ENCODE measurements around the gene EMX1. TPM values are rescaled to one million over a fixed set of nuclear protein-coding genes. Genes with fewer than 3 reads are reported as not detected.

Gene EMX1
- total and polyA plus RNA-seq, 2 donors (not counting 1 experiment from before 2014, with no cell fraction given), result not detected

DNA sequence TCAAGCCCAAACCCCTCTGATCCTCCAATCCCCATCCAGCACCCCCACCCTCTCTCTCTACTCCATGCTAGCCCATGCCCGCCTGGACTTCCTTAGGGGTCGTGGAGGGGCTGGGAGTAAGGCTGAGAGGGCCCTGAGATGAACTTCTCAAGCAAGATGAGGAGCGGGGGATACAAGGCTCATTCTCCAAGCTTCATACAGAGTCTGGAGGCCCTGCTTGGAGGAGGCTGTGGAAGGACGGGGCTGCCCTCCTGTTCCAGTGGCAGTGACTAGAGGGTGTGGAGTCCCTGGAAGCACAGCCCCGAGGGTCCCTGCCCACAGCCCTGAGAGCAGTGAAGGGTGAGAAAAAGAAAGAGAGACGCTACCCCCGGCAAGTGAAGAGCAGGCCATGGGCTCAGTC is 45.6 kb downstream of the EMX1 start:
- no peak for DNase-seq (ENCODE audit: low read depth in 2 of 2)
- no peak for TF ChIP-seq EZH2 (IDR thresholded peaks at IDR 0.05; ENCODE audit: low read length, missing control alignments)
- TF ChIP-seq, protein P1, sequence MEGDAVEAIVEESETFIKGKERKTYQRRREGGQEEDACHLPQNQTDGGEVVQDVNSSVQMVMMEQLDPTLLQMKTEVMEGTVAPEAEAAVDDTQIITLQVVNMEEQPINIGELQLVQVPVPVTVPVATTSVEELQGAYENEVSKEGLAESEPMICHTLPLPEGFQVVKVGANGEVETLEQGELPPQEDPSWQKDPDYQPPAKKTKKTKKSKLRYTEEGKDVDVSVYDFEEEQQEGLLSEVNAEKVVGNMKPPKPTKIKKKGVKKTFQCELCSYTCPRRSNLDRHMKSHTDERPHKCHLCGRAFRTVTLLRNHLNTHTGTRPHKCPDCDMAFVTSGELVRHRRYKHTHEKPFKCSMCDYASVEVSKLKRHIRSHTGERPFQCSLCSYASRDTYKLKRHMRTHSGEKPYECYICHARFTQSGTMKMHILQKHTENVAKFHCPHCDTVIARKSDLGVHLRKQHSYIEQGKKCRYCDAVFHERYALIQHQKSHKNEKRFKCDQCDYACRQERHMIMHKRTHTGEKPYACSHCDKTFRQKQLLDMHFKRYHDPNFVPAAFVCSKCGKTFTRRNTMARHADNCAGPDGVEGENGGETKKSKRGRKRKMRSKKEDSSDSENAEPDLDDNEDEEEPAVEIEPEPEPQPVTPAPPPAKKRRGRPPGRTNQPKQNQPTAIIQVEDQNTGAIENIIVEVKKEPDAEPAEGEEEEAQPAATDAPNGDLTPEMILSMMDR (conservative IDR thresholded peaks at IDR 0.05 in 1 of 2, IDR thresholded peaks at IDR 0.05 in 1 of 2; ENCODE audit: low read depth in 1 of 2, low read length in 2 of 2), result no peak

DNA sequence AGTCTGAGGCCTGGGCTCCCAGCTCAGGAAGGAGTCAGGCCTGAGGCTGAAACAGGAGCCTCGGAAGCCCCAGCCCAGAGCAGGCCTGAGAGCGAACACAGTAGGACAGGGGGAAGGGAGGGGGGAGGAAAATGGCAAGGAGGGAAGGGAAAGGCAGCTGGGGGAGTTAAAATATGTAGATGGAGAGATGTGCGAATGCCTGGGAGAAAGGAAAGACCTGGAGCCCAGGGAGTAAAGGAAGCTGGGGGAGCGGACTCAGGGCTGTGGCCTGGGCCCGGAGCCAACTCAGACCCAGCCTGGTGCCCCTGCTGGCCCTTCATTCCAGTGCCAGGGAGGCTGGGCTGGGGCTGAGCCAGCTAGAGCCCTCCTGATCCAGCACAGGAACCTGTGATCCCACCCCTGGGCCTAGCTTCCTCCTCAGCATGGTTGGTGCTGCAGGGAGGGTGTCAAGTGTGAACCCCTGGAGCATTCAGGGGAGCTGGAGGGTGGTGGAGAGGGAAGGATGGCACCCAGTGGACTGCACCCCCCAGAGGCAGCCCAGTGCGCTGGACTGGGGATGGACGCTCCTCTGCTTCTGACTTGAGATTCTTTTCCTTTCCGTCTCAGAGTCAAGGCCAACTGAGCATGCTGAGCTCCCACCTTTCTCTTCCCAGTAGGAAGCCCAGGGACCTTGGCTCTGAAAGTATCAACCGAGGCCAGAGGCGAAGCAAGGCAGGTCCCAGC is 46.3 kb downstream of the EMX1 start:
- Histone ChIP-seq H3K9me3 (ENCODE audit: control insufficient read depth, insufficient read depth, low read depth, low read length) (no peaks in the 10 kb centered on the region), H3K4me1 (ENCODE audit: control insufficient read depth, extremely low read depth, insufficient read depth, low read length) (no peaks in the 10 kb centered on the region)

More for the DNA sequence above, 45.6 kb downstream of the EMX1 start:
- no peak overlapping the region for H3K27ac ChIP-seq (ENCODE audit: insufficient read depth, low read length)
- H3K4me3 ChIP-seq (replicated peaks in 1 of 4; ENCODE audit: control extremely low read depth in 1 of 4, insufficient read depth in 1 of 4, low read depth in 3 of 4, low read length in 4 of 4), result no peak overlapping the region
- no peak overlapping the region for H3K9ac ChIP-seq (ENCODE audit: insufficient read depth, low read length)
- H4K20me1 ChIP-seq (ENCODE audit: control insufficient read depth, extremely low read depth, insufficient read depth, low read length), result no peaks in the 10 kb centered on the region
- no peaks in the 10 kb centered on the region for H3K79me2 ChIP-seq (ENCODE audit: control insufficient read depth, insufficient read depth, low read length)
- H3K4me1 ChIP-seq (ENCODE audit: control insufficient read depth, extremely low read depth, insufficient read depth, low read length), result no peaks in the 10 kb centered on the region
- H2AFZ ChIP-seq (ENCODE audit: low read length), result no peak overlapping the region
- no peaks in the 10 kb centered on the region for H3K9me3 ChIP-seq (ENCODE audit: control insufficient read depth, insufficient read depth, low read depth, low read length)
- H3K36me3 ChIP-seq (ENCODE audit: control insufficient read depth, insufficient read depth, low read length), result no peaks in the 10 kb centered on the region
- H3K4me2 ChIP-seq (ENCODE audit: extremely low read depth, insufficient read depth, low read length), result no peak overlapping the region
- no peaks in the 10 kb centered on the region for H3K27me3 ChIP-seq (ENCODE audit: control insufficient read depth, insufficient read depth, low read length)

DNA sequence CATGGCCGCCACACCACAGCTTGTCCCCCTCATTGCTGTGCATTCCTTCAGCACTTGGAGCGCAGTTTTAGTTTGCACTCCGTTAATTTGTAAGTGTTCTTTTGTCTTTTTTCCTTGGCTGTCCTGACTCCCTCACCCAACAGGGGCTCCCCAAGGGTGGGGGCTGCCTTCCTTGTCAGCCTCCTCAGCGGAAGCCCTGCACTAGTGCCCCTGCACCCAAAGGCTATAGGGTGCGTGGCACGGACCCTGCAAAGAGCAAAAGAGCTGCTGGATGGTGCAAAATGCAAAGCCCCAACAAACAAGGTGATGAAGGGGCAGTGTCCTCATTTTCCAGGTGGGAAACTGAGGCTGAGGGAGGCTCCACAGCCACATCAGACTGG is 46.8 kb downstream of the EMX1 start:
- H3K4me1 ChIP-seq (ENCODE audit: control insufficient read depth, extremely low read depth, insufficient read depth, low read length), result no peaks in the 10 kb centered on the region
- no peak overlapping the region for H2AFZ ChIP-seq (ENCODE audit: low read length)

More for the DNA sequence above, 46.3 kb downstream of the EMX1 start:
- Histone ChIP-seq H3K9ac (ENCODE audit: insufficient read depth, low read length) (no peak overlapping the region), H2AFZ (ENCODE audit: low read length) (no peak overlapping the region), H3K36me3 (ENCODE audit: control insufficient read depth, insufficient read depth, low read length) (no peaks in the 10 kb centered on the region), H4K20me1 (ENCODE audit: control insufficient read depth, extremely low read depth, insufficient read depth, low read length) (no peaks in the 10 kb centered on the region), H3K27me3 (ENCODE audit: control insufficient read depth, insufficient read depth, low read length) (no peaks in the 10 kb centered on the region), H3K79me2 (ENCODE audit: control insufficient read depth, insufficient read depth, low read length) (no peaks in the 10 kb centered on the region), H3K27ac (ENCODE audit: insufficient read depth, low read length) (no peak overlapping the region), H3K4me3 (replicated peaks in 1 of 4; ENCODE audit: control extremely low read depth in 1 of 4, insufficient read depth in 1 of 4, low read depth in 3 of 4, low read length in 4 of 4) (no peak overlapping the region), H3K4me2 (ENCODE audit: extremely low read depth, insufficient read depth, low read length) (no peak overlapping the region)
- TF ChIP-seq EZH2 (IDR thresholded peaks at IDR 0.05; ENCODE audit: low read length, missing control alignments), result no peak
- TF ChIP-seq, protein P1 (conservative IDR thresholded peaks at IDR 0.05 in 1 of 2, IDR thresholded peaks at IDR 0.05 in 1 of 2; ENCODE audit: low read depth in 1 of 2, low read length in 2 of 2), result no peak
- no peak for DNase-seq (ENCODE audit: low read depth in 2 of 2)

More for the DNA sequence above, 46.8 kb downstream of the EMX1 start:
- H3K36me3 ChIP-seq (ENCODE audit: control insufficient read depth, insufficient read depth, low read length), result no peaks in the 10 kb centered on the region
- no peak for TF ChIP-seq EZH2 (IDR thresholded peaks at IDR 0.05; ENCODE audit: low read length, missing control alignments)
- TF ChIP-seq, protein P1 (conservative IDR thresholded peaks at IDR 0.05 in 1 of 2, IDR thresholded peaks at IDR 0.05 in 1 of 2; ENCODE audit: low read depth in 1 of 2, low read length in 2 of 2), result no peak
- H3K27me3 ChIP-seq (ENCODE audit: control insufficient read depth, insufficient read depth, low read length), result no peaks in the 10 kb centered on the region
- no peak overlapping the region for H3K9ac ChIP-seq (ENCODE audit: insufficient read depth, low read length)
- DNase-seq (ENCODE audit: low read depth in 2 of 2), result no peak
- no peaks in the 10 kb centered on the region for H3K9me3 ChIP-seq (ENCODE audit: control insufficient read depth, insufficient read depth, low read depth, low read length)
- no peak overlapping the region for H3K4me3 ChIP-seq (replicated peaks in 1 of 4; ENCODE audit: control extremely low read depth in 1 of 4, insufficient read depth in 1 of 4, low read depth in 3 of 4, low read length in 4 of 4)
- no peak overlapping the region for H3K27ac ChIP-seq (ENCODE audit: insufficient read depth, low read length)
- no peak overlapping the region for H3K4me2 ChIP-seq (ENCODE audit: extremely low read depth, insufficient read depth, low read length)
- H4K20me1 ChIP-seq (ENCODE audit: control insufficient read depth, extremely low read depth, insufficient read depth, low read length), result no peaks in the 10 kb centered on the region
- H3K79me2 ChIP-seq (ENCODE audit: control insufficient read depth, insufficient read depth, low read length), result no peaks in the 10 kb centered on the region
